ENCODE results near the gene IGF2R.

IGF2R gene

DNA sequence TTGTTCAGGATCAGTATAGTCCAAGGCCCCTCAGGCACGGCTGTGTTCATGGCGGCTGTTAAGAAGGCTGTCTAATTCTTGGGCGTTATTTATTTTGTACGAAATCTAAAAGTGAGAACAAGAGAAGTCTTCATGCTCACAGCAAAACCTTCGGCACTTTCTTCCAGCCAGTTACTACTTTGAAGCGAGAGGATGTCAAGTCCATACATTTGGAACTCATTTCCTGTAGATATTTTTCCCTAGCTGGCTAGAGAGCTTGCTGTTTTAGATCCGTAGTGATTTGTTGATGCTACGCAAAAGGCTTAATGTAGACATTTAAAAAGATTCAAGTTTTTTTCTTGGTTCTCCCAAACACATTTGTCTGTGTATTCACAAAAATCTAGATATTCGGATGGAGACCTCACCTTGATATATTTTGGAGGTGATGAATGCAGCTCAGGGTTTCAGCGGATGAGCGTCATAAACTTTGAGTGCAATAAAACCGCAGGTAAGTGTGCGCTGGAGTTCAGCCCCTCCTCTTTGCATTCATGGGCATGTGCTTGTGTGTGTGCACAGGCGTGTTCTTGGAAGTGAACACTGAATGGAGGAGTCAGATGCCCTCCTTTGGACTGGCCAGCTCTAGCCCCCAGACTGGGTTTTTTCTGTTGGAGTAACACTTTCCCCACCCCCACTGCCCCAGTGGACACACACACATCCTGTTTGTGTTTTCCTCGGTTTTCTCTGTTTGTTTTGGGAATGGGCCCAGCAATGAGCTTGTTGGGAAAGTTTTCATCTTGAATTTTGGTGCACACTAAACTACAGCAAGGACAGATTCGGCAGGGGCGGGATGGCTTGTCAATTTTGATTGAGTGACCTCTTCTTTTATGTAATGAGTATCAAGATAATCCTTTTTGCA is 65.4 kb downstream of the IGF2R start:
- H3K36me3 Mint-ChIP-seq: peaks cover 18% of the 10 kb centered on the region

DNA sequence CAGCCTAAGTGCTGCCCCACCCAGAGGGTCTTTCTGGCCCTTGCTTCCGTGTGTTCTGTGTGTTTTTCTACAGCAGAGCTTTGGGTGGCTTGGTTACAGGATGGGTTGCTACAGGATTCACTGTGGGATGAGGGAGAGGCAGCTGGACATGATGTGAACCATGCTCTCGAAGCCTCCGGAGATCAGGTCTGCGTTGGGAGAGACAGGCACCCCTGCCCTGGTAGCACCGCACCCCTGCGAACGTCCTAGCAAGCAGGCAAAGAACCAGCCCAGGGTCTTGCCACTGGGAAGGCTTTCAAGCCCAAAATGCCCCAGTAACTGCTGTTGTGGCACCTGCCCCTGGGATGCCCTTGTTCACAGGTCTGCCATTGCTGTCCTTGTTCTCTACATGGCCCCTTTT is 66.4 kb downstream of the IGF2R start:
- Mint-ChIP-seq H3K4me1 (peaks cover 25% of the 10 kb centered on the region), H3K4me3 (no peak overlapping the region), H3K36me3 (peaks cover 22% of the 10 kb centered on the region), H3K27me3 (no peaks in the 10 kb centered on the region), H3K27ac (no peak overlapping the region), H3K9me3 (no peaks in the 10 kb centered on the region)

More for the DNA sequence above, 65.4 kb downstream of the IGF2R start:
- no peaks in the 10 kb centered on the region for H3K27me3 Mint-ChIP-seq
- H3K9me3 Mint-ChIP-seq: no peaks in the 10 kb centered on the region
- peaks cover 21% of the 10 kb centered on the region for H3K4me1 Mint-ChIP-seq
- no peak overlapping the region for H3K4me3 Mint-ChIP-seq
- H3K27ac Mint-ChIP-seq: no peak overlapping the region

DNA sequence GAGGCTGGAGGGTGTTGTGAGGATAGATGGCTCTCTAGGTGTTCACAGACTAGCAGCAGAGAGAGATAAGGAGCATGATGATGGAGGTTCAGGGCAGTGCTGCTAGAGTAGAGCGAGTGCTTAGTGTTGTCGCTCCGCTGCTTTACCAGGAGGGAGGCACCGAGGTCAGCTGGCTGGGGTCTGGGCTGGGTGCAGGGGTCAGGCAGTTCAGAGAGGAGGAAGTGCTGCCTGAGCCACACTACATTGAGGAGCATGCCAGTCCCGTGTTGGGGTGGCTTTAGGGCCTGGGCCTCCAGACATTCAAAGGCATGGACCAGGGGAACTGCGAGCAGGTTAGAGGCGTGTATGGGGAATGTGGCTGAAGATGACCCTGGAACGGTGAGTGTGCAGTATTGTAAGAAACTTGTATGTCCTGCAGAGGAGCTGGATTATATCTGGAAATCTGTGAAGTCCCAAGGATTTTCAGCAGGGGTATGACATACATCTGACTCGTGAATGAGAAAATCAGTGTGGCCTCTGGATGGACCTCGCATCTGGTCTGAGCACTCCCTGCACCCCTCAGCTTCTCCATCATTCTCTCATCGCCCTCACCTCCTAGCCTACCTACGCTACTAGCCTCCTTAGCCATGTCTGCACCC is 66.9 kb downstream of the IGF2R start:
- Mint-ChIP-seq H3K36me3 (peaks cover 27% of the 10 kb centered on the region), H3K27ac (peak overlapping the region; percentile 27), H3K27me3 (no peaks in the 10 kb centered on the region), H3K9me3 (no peaks in the 10 kb centered on the region), H3K4me1 (peaks cover 26% of the 10 kb centered on the region), H3K4me3 (no peak overlapping the region)

DNA sequence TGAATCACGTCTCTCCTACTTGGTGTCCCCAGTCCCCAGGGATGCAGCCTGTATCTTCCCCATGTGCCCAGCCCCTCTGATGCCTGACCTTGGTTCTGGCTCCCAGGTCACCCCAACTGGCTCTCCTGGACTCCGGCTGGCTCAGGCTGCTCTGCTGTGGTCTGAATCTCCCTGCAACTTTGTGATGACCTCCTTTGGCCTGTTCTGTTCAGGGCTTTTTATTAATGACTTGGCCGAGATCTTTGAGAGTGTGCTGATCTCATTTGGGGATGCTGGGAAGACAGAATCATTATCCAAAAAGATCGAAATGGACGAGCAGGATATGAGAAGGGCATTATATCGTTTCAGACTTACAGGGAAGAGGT is 67.4 kb downstream of the IGF2R start:
- H3K27me3 Mint-ChIP-seq: no peaks in the 10 kb centered on the region
- H3K9me3 Mint-ChIP-seq: no peaks in the 10 kb centered on the region

DNA sequence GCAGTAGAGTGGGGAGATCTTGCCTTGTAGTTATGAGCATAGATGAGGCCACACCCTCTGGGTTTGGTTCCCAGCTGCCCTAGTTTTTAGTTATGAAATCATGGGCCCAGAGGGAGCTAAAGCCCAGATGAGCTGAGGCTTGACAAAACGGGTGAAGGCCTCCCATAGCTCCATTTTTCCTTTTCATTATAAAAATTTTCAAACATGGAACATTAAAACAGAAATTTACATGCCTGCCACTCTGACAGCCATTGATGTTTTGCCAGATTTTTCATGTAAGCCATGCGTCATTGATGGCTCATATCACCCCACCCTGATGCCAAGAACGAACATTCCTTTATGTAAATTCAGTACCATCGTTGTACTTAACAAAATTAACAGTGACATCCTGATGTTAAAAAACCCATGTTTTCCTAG is 67.9 kb downstream of the IGF2R start:
- no peak overlapping the region for H3K27ac Mint-ChIP-seq
- no peaks in the 10 kb centered on the region for H3K27me3 Mint-ChIP-seq
- H3K4me3 Mint-ChIP-seq: no peak overlapping the region
- H3K4me1 Mint-ChIP-seq: peaks cover 30% of the 10 kb centered on the region
- no peaks in the 10 kb centered on the region for H3K9me3 Mint-ChIP-seq
- peaks cover 27% of the 10 kb centered on the region for H3K36me3 Mint-ChIP-seq

More for the DNA sequence above, 67.4 kb downstream of the IGF2R start:
- H3K4me1 Mint-ChIP-seq: peaks cover 30% of the 10 kb centered on the region
- H3K36me3 Mint-ChIP-seq: peaks cover 27% of the 10 kb centered on the region
- H3K27ac Mint-ChIP-seq: no peak overlapping the region
- no peak overlapping the region for H3K4me3 Mint-ChIP-seq

DNA sequence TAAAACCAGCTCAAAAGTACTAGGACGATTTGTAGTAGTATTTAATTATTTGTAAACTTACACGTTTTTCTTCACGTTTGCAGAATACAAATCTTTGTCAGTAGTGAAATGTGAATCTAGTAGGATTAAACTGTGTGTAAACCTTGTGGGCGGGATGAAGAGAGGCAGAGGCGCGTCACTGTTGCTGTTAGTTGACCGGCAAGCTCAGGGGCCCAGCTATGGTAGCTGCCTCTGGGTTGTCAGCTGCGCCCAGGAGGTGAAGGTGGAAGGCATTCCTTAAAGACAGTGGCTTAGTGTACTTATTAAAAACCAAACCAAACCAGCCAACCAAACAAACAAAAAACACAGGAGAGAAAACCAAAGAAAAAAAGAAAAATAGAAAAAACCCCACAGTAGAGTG is 69.6 kb downstream of the IGF2R start:
- no peaks in the 10 kb centered on the region for H3K9me3 Mint-ChIP-seq
- H3K4me1 Mint-ChIP-seq: peaks cover 30% of the 10 kb centered on the region
- H3K4me3 Mint-ChIP-seq: no peak overlapping the region
- no peaks in the 10 kb centered on the region for H3K27me3 Mint-ChIP-seq
- no peak overlapping the region for H3K27ac Mint-ChIP-seq
- peaks cover 27% of the 10 kb centered on the region for H3K36me3 Mint-ChIP-seq

DNA sequence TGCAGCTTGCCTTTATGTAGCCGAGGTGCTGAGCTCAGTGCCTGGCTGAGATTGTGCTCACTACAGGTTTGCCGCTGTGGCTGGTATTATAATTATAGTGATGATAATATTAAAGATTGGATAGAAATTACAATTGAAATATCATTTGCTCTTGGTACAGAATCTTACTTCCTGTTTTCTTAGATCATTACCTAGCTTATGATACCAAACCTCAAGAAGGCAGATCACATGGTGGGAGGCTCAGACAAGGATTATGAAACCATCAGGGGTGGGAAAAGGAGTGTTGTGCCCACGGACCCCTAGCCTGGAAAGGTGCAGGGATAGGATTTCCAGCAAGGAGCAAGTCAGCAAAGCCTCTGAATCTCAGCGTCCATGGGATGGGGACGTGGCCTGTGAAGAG is 70.6 kb downstream of the IGF2R start:
- Mint-ChIP-seq H3K9me3 (no peaks in the 10 kb centered on the region), H3K27ac (peak overlapping the region; percentile 46), H3K4me1 (peaks cover 30% of the 10 kb centered on the region), H3K36me3 (peaks cover 25% of the 10 kb centered on the region), H3K4me3 (no peak overlapping the region), H3K27me3 (no peaks in the 10 kb centered on the region)

DNA sequence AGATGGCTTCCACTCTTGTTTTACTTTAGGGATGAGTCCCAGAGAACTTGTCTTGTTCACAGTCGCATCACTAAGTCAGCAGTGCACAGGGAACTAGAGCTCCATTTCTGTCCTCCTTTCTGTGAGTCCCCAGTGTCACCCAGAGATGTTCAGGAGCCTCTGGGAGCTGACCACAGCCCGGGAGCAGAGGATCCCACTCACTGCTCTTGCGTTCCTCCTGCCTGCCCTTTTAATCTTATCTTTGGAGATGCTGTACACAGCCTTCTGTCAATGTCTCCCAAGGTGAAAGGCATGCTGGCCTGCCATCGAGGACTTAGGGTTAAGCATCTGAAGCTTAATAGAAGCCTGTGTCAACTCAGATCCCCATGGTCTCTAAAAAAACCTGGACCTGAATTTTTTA is 71.2 kb downstream of the IGF2R start:
- H3K4me3 Mint-ChIP-seq: no peak overlapping the region
- H3K27ac Mint-ChIP-seq: no peak overlapping the region
- peaks cover 30% of the 10 kb centered on the region for H3K4me1 Mint-ChIP-seq
- no peaks in the 10 kb centered on the region for H3K9me3 Mint-ChIP-seq
- H3K27me3 Mint-ChIP-seq: no peaks in the 10 kb centered on the region
- H3K36me3 Mint-ChIP-seq: peaks cover 28% of the 10 kb centered on the region

DNA sequence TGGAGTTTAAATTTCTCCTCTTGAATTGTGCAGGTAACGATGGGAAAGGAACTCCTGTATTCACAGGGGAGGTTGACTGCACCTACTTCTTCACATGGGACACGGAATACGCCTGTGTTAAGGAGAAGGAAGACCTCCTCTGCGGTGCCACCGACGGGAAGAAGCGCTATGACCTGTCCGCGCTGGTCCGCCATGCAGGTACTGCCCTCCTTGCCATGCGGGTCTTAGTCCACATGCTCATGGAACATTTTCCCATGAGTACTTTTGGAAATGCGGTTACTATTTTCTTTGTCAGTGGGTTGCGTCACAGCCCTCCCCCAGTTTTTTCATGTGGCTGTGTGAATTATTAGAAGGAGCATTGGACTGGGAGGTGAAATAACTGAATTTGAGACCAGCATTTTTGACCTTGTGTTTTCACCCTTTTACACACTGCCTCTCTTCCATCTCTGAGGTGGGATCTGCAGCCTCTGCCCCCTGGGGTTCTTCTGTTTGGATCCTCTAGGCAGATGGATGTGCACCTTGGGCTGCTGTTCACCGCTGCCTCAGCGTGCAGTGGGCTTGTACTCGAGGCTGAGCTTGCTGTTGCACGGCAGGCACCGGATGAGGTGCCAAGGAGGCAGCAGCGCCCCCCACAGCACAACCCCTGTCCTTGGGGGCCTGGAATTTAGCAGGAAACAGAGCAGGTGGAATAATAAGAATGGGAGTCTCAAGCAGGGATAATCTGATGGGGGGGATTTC is 71.8 kb downstream of the IGF2R start:
- Mint-ChIP-seq H3K9me3 (no peaks in the 10 kb centered on the region), H3K27me3 (no peaks in the 10 kb centered on the region), H3K4me1 (peaks cover 30% of the 10 kb centered on the region), H3K27ac (no peak overlapping the region), H3K36me3 (peaks cover 31% of the 10 kb centered on the region), H3K4me3 (no peak overlapping the region)

DNA sequence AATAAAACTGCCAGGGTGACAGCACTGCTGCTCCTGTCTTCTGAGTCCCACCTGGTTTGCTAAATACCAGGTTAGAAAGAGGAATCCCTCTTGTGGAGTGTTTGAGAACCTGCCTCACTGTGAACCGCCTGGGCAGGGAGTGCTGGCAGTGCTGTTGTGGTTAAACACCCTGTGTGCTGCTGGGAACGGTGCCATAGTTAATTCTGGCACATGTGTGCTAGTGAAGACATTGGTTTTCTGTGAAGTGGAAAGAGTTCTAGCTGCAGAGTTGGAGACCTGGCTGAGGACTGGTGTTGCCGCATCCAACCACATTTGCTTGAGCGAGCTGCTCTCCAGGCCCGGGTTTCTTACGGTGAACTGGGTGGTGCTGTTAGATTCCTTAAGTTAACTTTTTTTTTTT is 72.7 kb downstream of the IGF2R start:
- H3K27ac Mint-ChIP-seq: no peak overlapping the region

DNA sequence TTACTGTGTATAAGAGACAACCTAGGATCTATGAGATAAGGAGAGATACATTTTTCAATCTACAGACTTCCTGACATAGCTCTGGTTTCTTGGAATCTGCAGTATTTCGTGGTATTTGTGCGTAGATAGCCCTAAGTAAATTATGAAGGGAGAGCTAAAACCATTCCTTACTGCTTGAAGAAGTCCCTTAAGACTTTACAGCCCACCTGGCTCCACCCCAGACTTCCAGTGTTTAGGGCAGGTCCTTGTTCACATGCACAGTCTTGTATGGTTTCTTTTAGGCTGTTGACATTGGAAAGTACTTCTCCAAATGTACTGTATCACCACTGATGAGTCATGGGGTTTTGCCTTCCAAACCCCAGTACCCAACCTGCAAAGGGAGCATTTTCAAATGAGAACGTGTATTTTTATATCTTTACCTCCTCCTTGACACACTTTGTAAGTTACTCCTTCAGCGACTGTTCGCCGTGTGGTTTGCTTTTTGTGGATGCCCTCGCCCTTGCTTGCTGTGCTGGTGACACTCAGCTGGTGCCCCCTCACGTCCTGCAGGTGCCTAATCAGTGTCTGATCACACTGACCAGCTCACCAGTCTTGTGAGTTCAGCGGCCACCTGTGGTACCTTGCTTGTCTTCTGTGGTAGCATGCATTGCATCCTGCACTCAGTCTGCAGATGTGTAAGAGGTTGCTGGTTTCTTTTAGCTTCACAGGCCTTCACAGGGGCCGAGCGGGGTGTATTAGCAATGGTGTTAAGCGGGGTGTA is 73.3 kb downstream of the IGF2R start:
- Mint-ChIP-seq H3K27ac (no peak overlapping the region), H3K27me3 (no peaks in the 10 kb centered on the region), H3K9me3 (no peaks in the 10 kb centered on the region), H3K4me1 (peaks cover 27% of the 10 kb centered on the region), H3K4me3 (no peak overlapping the region), H3K36me3 (peaks cover 31% of the 10 kb centered on the region)

More for the DNA sequence above, 72.7 kb downstream of the IGF2R start:
- peaks cover 31% of the 10 kb centered on the region for H3K36me3 Mint-ChIP-seq
- H3K4me1 Mint-ChIP-seq: peaks cover 30% of the 10 kb centered on the region
- H3K27me3 Mint-ChIP-seq: no peaks in the 10 kb centered on the region
- H3K9me3 Mint-ChIP-seq: no peaks in the 10 kb centered on the region
- H3K4me3 Mint-ChIP-seq: no peak overlapping the region

DNA sequence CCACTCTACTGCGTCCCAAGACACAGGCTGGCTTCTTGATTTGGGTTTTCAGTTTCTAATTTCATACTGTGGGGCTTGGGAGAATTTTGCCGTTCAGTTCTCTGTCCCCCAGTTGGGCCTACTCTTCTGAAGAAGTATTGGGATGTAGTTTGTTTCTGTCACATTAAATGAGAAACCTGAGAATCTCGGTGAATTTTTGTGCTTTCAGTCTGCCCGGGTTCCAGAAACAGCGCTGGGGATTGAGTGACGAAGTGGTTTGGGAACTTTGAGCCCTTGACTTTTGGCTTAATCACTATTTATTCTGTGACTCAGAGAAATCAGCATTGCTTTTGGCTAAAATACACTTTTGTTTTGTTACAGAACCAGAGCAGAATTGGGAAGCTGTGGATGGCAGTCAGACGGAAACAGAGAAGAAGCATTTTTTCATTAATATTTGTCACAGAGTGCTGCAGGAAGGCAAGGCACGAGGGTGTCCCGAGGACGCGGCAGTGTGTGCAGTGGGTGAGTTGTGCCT is 74.0 kb downstream of the IGF2R start:
- peaks cover 31% of the 10 kb centered on the region for H3K36me3 Mint-ChIP-seq
- H3K9me3 Mint-ChIP-seq: no peaks in the 10 kb centered on the region
- peaks cover 22% of the 10 kb centered on the region for H3K4me1 Mint-ChIP-seq
- no peak overlapping the region for H3K4me3 Mint-ChIP-seq
- no peak overlapping the region for H3K27ac Mint-ChIP-seq
- no peaks in the 10 kb centered on the region for H3K27me3 Mint-ChIP-seq

DNA sequence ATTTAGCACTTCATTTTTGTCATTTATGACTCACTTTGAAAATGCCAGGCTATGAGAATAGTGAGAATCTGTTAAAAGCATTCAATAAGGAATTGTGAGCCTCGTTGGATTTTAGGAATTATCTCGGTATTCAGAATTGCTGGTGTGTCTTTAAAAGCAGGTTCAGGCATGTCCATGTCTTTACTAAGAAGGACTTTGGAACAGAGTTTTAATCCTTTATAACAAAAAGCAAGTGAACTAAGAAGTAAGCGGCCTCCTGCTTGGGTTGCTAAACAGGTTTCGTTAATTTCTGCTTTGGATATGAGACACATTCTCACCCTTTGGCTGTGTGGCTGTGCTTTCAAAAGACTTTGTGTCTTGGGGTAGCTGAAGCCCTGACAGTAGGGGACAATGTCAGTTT is 74.9 kb downstream of the IGF2R start:
- H3K9me3 Mint-ChIP-seq: no peaks in the 10 kb centered on the region
- H3K27me3 Mint-ChIP-seq: no peaks in the 10 kb centered on the region
- no peak overlapping the region for H3K4me3 Mint-ChIP-seq
- H3K27ac Mint-ChIP-seq: no peak overlapping the region
- H3K36me3 Mint-ChIP-seq: peaks cover 29% of the 10 kb centered on the region
- H3K4me1 Mint-ChIP-seq: peaks cover 13% of the 10 kb centered on the region

DNA sequence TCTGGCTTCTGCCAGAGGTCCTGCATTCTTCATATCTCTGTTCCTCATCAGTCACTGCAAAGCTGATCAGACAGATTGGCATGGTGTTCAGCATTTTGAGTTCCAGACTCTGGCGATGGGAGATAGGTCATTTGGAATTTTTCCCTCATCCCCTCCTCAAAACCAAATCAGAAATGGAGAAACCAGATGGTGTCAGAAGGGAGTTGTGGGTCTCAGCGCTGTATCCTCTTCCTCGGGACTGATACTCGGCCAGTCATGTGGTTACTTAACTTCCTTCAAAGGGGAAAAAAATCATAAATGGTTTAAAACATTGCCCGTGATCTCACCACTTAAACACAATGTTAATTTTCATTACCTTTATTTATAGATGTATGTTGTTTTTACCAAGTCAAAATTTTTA is 75.8 kb downstream of the IGF2R start:
- H3K27me3 Mint-ChIP-seq: no peaks in the 10 kb centered on the region
- H3K36me3 Mint-ChIP-seq: peaks cover 29% of the 10 kb centered on the region
- H3K27ac Mint-ChIP-seq: no peak overlapping the region

DNA sequence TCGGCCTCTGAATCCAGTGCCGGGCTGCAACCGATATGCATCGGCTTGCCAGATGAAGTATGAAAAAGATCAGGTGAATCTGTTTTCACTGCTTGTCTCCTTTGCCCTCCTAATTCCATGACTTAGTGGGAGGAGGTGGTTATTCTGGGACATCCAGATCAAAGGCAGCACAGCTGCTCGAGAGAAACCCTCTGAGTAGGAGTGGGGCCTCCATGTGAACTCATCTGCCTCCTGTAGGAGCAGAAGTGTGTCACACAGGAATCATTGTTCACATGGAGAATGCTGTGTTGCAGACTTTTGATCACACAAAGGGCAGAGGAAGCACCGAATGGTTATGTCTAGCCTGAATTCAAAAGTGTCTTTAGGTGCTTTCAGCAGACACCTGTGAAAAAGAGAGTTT is 79.6 kb downstream of the IGF2R start:
- Mint-ChIP-seq H3K27ac (no peak overlapping the region), H3K36me3 (peaks cover 37% of the 10 kb centered on the region), H3K4me3 (no peak overlapping the region), H3K4me1 (peaks cover 19% of the 10 kb centered on the region), H3K9me3 (no peaks in the 10 kb centered on the region), H3K27me3 (no peaks in the 10 kb centered on the region)

More for the DNA sequence above, 75.8 kb downstream of the IGF2R start:
- no peak overlapping the region for H3K4me3 Mint-ChIP-seq
- H3K9me3 Mint-ChIP-seq: no peaks in the 10 kb centered on the region
- peaks cover 9% of the 10 kb centered on the region for H3K4me1 Mint-ChIP-seq
